Midbrain (tissue), 1 donor: ENCODE results near the gene ASB4.
"Not testable (repeated sequence)": the region's sequence is repeated elsewhere in the genome, so short reads cannot be mapped to it uniquely, and the experiment has no call there.

Experiments used
- DNase-seq: peaks from one replicate; lab custom pipeline; 2025; lab: John Stamatoyannopoulos, UW

The ASB4 gene

DNA sequence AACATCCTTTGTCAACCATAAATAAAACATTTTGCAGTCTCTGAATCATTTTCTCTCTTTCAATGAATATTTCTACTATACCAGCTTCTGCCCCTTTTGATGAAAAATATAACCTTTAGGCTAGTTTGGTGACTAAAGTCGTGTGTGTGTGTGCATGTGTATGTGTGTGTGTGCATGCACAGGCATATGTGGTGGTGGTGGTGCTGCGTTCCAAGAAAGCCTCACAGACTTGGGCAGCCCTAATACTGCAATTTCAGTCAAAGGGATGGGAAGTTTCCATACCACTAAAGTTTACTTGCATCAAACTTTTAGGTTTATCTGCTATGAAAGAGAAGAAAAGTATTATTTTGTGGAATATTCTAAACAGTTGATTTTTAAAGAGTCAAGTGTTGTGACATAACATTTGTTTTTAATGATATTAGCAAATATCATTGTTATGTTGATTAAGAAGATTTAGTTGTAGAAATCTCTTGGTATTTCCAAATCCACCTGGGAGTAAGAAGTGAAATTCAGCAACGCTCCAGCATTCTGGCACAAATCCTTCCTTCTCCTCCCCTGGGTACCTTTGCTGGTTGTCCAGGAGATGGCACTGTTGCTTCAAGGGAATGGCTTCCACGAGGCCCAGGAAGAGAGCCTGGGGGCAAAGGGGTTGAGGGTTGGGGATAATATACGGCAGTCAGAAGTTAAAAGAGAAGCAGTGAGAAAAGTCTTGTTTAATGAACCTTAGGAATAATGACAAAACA is 41.5 kb downstream of the ASB4 start:
- peak; percentile 83 for DNase-seq

DNA sequence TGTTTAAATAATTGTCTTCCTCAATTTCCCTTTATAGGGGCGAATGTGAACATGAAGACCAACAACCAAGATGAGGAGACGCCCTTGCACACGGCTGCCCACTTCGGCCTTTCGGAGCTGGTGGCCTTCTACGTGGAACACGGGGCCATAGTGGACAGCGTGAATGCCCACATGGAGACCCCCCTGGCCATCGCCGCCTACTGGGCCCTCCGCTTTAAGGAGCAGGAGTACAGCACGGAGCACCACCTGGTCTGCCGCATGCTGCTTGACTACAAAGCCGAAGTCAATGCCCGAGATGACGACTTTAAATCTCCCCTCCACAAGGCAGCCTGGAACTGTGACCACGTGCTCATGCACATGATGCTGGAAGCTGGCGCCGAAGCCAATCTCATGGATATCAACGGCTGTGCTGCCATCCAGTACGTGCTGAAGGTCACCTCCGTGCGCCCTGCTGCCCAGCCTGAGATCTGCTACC is 42.1 kb downstream of the ASB4 start:
- DNase-seq, result no peak

DNA sequence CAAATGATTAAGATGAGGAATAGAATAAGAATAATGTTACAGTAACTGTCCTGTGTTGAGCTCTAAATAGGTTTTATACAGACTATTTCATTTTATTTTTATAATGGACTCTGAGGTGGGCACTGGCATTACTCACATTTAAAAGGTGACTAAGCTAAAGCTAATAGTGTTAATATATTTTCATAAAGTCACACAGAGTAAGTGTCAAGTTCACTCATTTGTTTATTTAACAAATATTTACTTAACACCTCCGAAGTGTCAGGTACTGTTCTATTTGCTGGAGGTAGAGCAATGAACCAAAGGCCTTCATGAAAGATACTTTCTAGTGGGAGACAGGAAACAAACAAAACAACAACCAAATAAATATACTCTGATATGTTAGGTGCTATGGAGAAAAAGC is 44.0 kb downstream of the ASB4 start:
- DNase-seq, result no peak

DNA sequence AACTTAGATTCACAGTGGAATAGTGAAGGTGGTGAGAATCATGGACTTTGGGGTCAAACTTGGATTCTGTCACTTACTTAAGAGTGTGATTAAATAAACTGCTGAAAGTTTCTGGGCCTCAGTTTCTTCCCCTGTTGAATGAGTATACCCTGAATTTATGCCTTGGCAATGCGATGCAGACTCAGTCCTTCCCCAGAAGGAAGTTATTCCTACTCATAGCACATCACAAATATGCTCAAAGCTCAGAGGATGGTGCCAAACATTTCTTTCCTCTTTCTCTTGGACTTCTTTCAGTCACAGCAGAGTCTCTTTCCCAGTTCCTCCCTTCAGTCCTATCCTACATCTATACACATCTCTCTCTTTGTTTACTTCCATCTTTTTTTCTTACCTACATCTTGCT is 45.1 kb downstream of the ASB4 start:
- DNase-seq, result no peak

DNA sequence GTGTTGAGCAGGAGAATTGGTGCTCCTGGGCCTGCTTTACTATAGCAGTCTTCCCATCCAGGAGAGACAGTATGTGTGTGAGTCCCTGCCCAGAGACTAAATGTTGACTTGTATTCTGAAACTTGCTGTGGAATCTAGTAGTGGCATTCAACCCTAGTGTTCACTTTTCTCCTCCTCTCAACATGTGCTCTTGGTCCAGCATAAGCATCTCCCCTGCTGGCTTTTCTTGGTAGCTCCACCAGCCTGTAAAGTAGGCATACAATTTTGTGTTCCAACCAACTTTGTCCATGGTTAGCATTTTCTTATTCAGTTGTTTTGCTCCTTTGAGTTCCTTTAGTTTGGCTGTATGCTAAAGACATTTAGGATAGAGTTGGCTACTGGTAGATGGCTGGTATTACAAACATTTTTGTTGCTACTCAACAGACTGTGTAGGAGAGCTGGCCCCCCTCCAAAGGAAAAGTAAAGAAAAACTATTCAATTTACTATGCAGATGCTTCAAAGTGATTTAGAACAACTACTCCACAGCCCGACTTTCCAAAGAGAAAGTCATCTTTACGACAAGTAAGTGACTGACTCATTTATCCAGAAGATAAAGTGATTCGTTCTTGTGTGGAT is 46.0 kb downstream of the ASB4 start:
- no peak for DNase-seq

DNA sequence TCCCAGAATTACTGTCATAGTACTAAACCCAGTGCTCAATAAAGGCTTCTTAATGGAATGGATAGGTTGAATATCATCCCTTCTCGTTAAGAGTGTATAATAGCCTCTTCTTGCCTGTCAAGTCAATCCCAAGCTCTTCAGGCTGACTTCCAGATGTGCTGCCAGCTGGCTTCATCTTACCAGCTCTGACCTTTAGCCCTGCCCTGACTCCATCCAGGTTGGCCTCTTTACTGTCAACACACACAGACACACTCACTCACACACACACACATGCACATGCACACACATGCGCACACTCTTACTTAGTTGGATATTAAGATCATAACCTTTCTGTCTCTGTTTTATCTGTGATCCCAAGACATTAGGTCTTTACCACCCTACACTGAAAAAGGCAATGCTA is 49.1 kb downstream of the ASB4 start:
- DNase-seq, result no peak

GRCh38 chr7:95535662-95536061 is 49.9 kb downstream of the ASB4 start:
- DNase-seq, result no peak

- no peak for DNase-seq
Observed at GRCh38 chr7:95536656-95537311, 51.0 kb downstream of the ASB4 start.

DNA sequence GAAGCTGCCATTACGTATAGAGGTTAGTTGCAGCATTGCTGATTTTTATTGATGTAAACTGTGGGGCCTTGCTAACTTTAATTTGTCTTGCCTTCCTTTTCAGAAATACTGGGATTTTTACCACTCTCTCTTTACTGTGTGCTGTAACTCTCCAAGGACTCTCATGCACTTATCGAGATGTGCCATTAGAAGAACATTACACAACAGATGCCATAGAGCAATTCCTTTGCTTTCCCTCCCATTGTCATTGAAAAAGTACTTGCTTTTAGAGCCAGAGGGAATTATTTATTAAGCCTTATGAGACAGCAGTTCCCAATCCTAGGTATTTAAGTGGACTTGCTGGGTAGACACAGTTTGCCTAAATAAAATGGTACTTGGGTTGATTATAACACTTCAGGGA is 51.7 kb downstream of the ASB4 start:
- DNase-seq, result no peak

DNA sequence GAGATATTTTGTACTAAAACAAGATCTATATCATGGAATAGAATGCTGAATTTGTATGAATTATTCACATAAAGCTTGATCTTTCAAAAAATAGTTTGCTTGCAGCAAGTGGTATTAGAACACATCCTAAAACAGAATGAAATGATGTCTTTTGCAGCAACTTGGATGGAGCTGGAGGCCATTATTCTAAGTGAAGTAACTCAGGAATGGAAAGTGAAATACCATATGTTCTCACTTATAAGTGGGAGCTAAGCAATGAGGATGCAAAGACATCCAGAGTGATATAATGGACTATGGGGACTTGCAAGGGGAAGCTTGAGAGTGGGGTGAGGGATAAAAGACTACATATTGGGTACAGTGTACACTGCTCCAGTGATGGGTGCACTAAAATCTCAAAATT is 53.7 kb downstream of the ASB4 start:
- no peak for DNase-seq

GRCh38 chr7:95540366-95540765 is 54.6 kb downstream of the ASB4 start:
- no peak for DNase-seq

DNA sequence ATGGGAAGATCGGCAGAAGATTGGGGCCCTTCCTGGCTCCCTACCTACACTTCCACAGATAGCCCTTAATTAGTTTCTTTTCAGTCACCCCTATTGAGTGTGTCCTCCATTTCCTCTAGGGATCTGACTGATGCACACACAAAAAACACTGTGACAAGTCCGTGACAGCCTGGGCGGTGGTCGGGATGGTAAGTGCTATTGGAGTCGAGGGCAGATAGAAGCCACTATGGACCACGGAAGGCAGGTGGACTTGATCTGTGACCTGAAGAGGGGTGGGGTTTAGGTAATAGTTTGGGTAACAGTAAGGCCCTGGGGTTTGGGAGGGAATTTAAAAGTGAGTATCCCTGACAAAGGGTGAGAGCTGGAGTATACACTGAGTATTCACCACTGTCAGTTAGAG is 57.6 kb downstream of the ASB4 start:
- DNase-seq, result no peak

DNA sequence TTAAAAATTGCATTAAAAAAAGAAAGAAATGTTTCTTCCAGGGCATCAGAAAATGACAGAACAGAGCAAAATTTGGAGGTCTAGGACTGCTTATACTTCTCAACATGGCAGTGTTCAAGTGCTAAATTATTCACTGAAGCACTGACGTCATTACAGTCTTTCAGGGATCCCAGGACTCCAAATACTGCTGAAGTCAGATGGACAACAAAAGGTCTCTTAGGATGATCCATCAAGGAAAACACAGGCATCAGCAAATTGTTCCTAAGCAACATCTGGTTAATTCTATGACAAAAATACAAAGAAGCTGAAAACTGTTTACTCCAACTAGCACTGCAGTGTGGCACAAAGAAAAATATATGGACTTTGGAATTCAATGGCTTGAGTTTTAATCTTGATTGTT is 58.4 kb downstream of the ASB4 start:
- DNase-seq, result no peak

DNA sequence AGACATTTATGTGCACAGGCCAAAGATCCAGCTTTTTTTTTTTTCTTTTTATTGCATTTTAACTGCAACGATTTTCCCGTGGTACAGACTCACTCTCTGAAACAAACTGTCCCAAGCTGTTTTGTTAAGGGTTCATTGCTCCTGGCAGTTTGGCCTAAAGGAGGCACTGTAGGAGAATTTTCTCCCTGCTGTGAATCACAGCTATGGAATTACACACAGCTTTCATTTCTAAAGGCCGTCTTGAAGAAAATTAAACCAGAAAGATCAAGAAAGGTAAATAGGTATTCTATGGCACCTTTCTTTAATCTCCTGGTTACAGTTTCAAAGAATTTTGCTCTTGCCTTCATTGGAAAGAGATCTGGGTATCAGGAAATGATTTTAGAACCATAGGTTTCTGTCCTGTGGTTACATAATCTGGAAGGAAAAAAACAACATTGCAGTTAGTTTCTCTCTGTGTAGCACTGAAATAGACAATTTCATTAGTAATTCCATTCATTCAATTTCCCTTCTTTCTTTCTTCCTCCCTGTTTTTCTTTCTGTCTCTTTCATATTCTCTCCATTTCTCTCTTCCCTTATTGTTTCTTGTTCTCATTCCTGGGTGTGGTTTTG is 59.4 kb downstream of the ASB4 start:
- peak; percentile 82 for DNase-seq

- DNase-seq, result no peak
Observed at GRCh38 chr7:95545673-95546072, 59.9 kb downstream of the ASB4 start.

DNA sequence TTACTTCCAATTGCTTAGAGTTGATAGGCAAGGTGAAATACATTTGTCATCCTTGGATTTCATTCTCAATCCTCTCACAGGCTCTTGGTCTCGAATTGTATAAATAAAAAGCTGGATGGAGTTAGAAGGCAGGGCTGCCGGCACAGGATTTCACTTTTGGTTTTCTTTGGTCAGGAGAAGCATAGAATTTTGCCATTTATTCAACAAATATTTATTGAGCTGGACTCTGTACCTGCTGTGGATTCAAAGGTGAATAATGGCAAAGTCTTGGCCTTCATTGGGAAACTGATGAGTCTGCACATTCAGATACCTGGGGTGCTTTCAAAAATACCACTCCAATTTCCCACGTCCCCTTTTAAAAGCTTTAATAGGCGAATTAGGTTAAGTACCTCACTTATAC is 60.9 kb downstream of the ASB4 start:
- no peak for DNase-seq

DNA sequence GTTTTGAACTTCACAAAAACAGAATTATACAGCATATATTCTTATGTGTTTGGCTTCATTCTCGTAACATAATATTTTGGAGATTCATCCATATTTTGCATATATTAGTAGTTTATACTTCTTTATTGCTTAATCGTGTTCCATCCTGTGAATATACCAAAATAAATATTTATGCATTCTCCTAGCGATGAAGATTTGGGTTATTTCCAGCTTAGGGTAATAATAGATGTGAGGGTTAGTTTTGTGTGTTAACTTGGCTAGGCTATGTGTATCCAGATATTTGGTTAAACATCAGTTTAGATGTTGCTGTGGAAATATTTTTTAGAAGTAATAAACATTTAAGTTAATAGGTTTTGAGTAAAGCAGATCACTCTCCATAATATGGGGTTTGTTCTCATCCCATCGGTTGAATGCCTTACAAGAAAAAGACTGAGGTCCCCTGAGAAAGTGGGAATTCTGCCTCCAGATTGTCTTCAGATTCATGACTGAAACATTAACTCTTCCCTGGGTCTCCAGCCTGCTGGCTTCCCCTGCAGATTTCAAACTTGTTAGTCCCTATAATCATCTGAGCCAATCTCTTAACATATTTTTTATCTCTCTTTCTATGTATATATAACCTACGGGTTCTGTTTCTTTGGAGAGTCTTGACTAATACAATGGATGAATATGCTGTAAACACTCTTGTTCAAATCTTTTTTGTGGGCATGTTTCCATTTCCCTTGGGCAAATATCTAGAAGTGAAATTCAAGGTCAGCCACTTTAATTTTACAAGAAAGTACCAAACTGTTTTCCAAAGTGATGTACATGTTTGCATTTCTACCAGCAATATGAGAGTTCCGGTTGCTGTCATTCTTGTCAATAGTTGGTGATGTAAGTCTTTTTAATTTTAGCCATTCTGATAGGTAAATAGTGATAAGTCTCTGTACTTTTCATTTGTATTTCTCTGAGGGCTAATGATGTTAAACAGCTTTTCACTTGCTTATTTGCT is 61.9 kb downstream of the ASB4 start:
- no peak for DNase-seq

- peak; percentile 96 for DNase-seq
Observed at GRCh38 chr7:95549818-95550529, 64.2 kb downstream of the ASB4 start.

DNA sequence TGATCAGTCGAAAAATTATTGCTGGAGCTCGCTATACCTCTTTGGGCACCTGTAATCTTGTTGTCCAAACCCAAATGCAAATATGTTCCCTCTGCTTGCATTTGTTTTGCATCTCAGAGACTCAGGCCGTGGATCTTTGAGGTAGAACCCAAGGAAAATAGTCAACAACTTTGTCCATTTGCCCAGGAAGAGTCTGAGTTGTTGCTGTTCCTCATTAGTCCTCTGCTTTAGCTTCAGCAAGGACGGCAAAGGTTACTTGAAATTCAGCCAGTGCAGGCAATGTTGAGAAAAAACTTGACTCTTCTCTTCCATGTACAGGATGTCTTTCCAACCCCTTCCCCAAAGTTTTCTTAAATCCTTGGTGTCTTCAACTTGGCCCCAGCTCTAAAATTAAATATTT is 64.8 kb downstream of the ASB4 start:
- DNase-seq, result no peak

DNA sequence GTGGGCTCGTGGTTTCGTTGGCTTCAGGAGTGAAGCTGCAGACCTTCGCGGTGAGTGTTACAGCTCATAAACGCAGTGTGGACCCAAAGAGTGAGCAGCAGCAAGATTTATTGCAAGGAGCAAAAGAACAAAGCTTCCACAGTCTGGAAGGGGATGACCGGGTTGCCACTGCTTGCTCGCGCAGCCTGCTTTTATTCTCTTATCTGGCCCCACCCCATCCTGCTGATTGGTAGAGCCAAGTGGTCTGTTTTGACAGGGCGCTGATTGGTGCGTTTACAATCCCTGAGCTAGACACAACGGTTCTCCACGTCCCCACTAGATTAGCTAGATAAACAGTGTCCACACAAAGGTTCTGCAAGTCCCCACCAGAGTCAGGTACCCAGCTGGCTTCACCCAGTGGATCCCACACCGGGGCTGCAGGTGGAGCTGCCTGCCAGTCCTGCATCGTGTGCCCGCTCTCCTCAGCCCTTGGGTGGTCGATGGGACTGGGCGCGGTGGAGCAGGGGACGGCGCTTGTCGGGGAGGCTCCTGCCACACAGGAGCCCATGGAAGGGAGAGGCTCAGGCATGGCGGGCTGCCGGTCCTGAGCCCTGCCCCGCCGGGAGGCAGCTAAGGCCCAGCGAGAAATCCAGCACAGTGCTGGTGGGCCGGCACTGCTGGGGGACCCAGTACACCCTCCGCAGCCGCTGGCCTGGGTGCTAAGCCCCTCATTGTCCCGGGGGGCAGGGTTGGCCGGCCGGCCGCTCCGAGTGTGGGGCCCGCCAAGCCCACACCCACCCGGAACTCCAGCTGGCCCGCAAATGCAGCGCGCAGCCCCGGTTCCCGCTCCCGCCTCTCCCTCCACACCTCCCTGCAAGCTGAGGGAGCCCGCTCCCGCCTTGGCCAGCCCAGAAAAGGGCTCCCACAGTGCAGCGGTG is 66.5 kb downstream of the ASB4 start:
- not testable (repeated sequence) for DNase-seq
